NCI-H1694 treated with DMSO at 0.1 percent for 48 hours (cell line): ENCODE results near the gene VTCN1.
"Not testable (repeated sequence)": the region's sequence is repeated elsewhere in the genome, so short reads cannot be mapped to it uniquely, and the experiment has no call there.

Experiments used
- DNase-seq: peaks from one replicate; lab custom pipeline; 2025; lab: John Stamatoyannopoulos, UW

The VTCN1 gene

GRCh38 chr1:117122330-117123025, 88.2 kb downstream of the VTCN1 start:
- DNase-seq = no peak

GRCh38 chr1:117121589-117122329, 89.0 kb downstream of the VTCN1 start, which contains the start of gene TRIM45:
TSS of gene TRIM45 (minus strand) at chr1:117121749. CDS start at chr1:117121201, 548 bp downstream.
- DNase-seq = peak; percentile 94

- DNase-seq = peak; percentile 60
Observed at GRCh38 chr1:117120774-117121588, 89.7 kb downstream of the VTCN1 start.

- not testable (repeated sequence) for DNase-seq
Observed at GRCh38 chr1:117119144-117119543, 91.6 kb downstream of the VTCN1 start.

- no peak for DNase-seq
Observed at GRCh38 chr1:117118137-117118536, 92.6 kb downstream of the VTCN1 start.

GRCh38 chr1:117117697-117118096, 93.0 kb downstream of the VTCN1 start:
- no peak for DNase-seq

- no peak for DNase-seq
Observed at GRCh38 chr1:117116784-117117130, 94.0 kb downstream of the VTCN1 start.

GRCh38 chr1:117116090-117116783, 94.5 kb downstream of the VTCN1 start:
- no peak for DNase-seq

- DNase-seq = peak; percentile 54
Observed at GRCh38 chr1:117114877-117115276, 95.8 kb downstream of the VTCN1 start.

- DNase-seq = peak; percentile 76
Observed at GRCh38 chr1:117113199-117113598, 97.5 kb downstream of the VTCN1 start.

- DNase-seq = no peak
Observed at GRCh38 chr1:117112047-117112717, 98.5 kb downstream of the VTCN1 start.

- no peak for DNase-seq
Observed at GRCh38 chr1:117110774-117111173, 100.0 kb downstream of the VTCN1 start.

- DNase-seq = no peak
Observed at GRCh38 chr1:117107364-117107763, 103.4 kb downstream of the VTCN1 start.

- no peak for DNase-seq
Observed at GRCh38 chr1:117106478-117106877, 104.2 kb downstream of the VTCN1 start.

- no peak for DNase-seq
Observed at GRCh38 chr1:117105722-117106121, 105.0 kb downstream of the VTCN1 start.

- no peak for DNase-seq
Observed at GRCh38 chr1:117104986-117105385, 105.7 kb downstream of the VTCN1 start.

- DNase-seq = not testable (repeated sequence)
Observed at GRCh38 chr1:117101858-117102257, 108.9 kb downstream of the VTCN1 start.

GRCh38 chr1:117101334-117101733, 109.4 kb downstream of the VTCN1 start:
- no peak for DNase-seq

GRCh38 chr1:117098287-117098890, 112.3 kb downstream of the VTCN1 start:
- no peak for DNase-seq

- DNase-seq = no peak
Observed at GRCh38 chr1:117097443-117097842, 113.3 kb downstream of the VTCN1 start.

- no peak for DNase-seq
Observed at GRCh38 chr1:117096951-117097408, 113.7 kb downstream of the VTCN1 start.
